ENCODE measurements around the gene HSF5. TPM values are rescaled to one million over a fixed set of nuclear protein-coding genes. Genes with fewer than 3 reads are reported as not detected.
A peak's percentile ranks its signal among the peaks of the same experiment; 100 is the strongest.

HSF5 gene
- total and polyA plus RNA-seq, 4 donors, result 0.09 to 0.17 TPM; not detected in 2

GRCh38 chr17:58517378-58517927, 29.2 kb upstream of the HSF5 start:
- peak overlapping the region; percentile 62 to 98 for H3K9ac ChIP-seq (ENCODE audit: low read depth in 1 of 2, low read length in 2 of 2)
- no peaks in the 10 kb centered on the region for H3K27me3 ChIP-seq (ENCODE audit: control insufficient read depth in 4 of 4, insufficient read depth in 4 of 4, low read length in 3 of 4)
- DNase-seq (ENCODE audit: low spot score), result no peak
- H3K36me3 ChIP-seq (ENCODE audit: control insufficient read depth in 4 of 4, insufficient read depth in 3 of 4, low read depth in 1 of 4, low read length in 3 of 4), result peaks cover 0 to 2% (median 2%) of the 10 kb centered on the region in 4 donors
- H3K4me1 ChIP-seq (ENCODE audit: control insufficient read depth in 4 of 4, insufficient read depth in 4 of 4, low read length in 3 of 4), result peaks cover 3 to 57% (median 42%) of the 10 kb centered on the region in 4 donors
- peak overlapping the region; percentile 85 to 96 for H3K27ac ChIP-seq (ENCODE audit: low read depth in 1 of 2, low read length in 2 of 2)
- peak overlapping the region; percentile 51 to 87 (median 68) for H3K4me3 ChIP-seq (ENCODE audit: low read depth in 1 of 3, low read length in 3 of 3)
- WGBS, result under 1% methylated on average over 27 of the region's 27 CpGs
- TF ChIP-seq YY1 (IDR thresholded peaks at IDR 0.05) (no peak), JUND (IDR thresholded peaks at IDR 0.05) (peak in 1 of 2 donors; percentile 87), RAD21 (IDR thresholded peaks at IDR 0.05) (no peak), CTCF (IDR thresholded peaks at IDR 0.05; ENCODE audit: low read depth, low read length, missing input control) (no peak), HNF4G (IDR thresholded peaks at IDR 0.05) (no peak), ATF3 (IDR thresholded peaks at IDR 0.05) (no peak), RXRA (IDR thresholded peaks at IDR 0.05) (no peak), TAF1 (conservative IDR thresholded peaks at IDR 0.05) (no peak)
- no peaks in the 10 kb centered on the region for H3K9me3 ChIP-seq (ENCODE audit: control insufficient read depth in 4 of 4, low read length in 3 of 4)

- 11% methylated on average over 2 of the region's 2 CpGs for WGBS
Measured at GRCh38 chr17:58516644-58517377, 28.6 kb upstream of the HSF5 start.

More at GRCh38 chr17:58516644-58517377, 28.6 kb upstream of the HSF5 start:
- peak overlapping the region; percentile 54 to 87 (median 68) for H3K4me3 ChIP-seq (ENCODE audit: low read depth in 1 of 3, low read length in 3 of 3)
- H3K9ac ChIP-seq (ENCODE audit: low read depth in 1 of 2, low read length in 2 of 2), result peak overlapping the region; percentile 62 to 98
- peaks cover 0 to 7% (median 4%) of the 10 kb centered on the region in 4 donors for H3K36me3 ChIP-seq (ENCODE audit: control insufficient read depth in 4 of 4, insufficient read depth in 3 of 4, low read depth in 1 of 4, low read length in 3 of 4)
- H3K27me3 ChIP-seq (ENCODE audit: control insufficient read depth in 4 of 4, insufficient read depth in 4 of 4, low read length in 3 of 4), result no peaks in the 10 kb centered on the region
- peaks cover 3 to 58% (median 43%) of the 10 kb centered on the region in 4 donors for H3K4me1 ChIP-seq (ENCODE audit: control insufficient read depth in 4 of 4, insufficient read depth in 4 of 4, low read length in 3 of 4)
- TF ChIP-seq MAX (IDR thresholded peaks at IDR 0.05) (peak; percentile 49), RXRA (IDR thresholded peaks at IDR 0.05) (peak; percentile 74 to 78), ZBTB33 (IDR thresholded peaks at IDR 0.05) (peak; percentile 30), HNF4G (IDR thresholded peaks at IDR 0.05) (peak; percentile 85), FOXA1 (IDR thresholded peaks at IDR 0.05) (peak; percentile 43), JUND (IDR thresholded peaks at IDR 0.05) (no peak), HNF4A (conservative IDR thresholded peaks at IDR 0.05) (peak; percentile 95 to 96), EGR1 (IDR thresholded peaks at IDR 0.05; ENCODE audit: low read depth in 2 of 2) (no peak), ATF3 (IDR thresholded peaks at IDR 0.05) (no peak), REST (IDR thresholded peaks at IDR 0.05) (no peak), TAF1 (conservative IDR thresholded peaks at IDR 0.05) (no peak), NR2F2 (IDR thresholded peaks at IDR 0.05) (no peak), CTCF (IDR thresholded peaks at IDR 0.05; ENCODE audit: low read depth, low read length, missing input control) (no peak), FOXA2 (IDR thresholded peaks at IDR 0.05) (no peak), YY1 (IDR thresholded peaks at IDR 0.05) (peak; percentile 63), GABPA (IDR thresholded peaks at IDR 0.05 in 1 of 2, conservative IDR thresholded peaks at IDR 0.05 in 1 of 2) (no peak), SP1 (IDR thresholded peaks at IDR 0.05) (peak; percentile 85), RAD21 (IDR thresholded peaks at IDR 0.05) (peak in 1 of 2 donors; percentile 14)
- peak overlapping the region; percentile 85 to 96 for H3K27ac ChIP-seq (ENCODE audit: low read depth in 1 of 2, low read length in 2 of 2)
- no peaks in the 10 kb centered on the region for H3K9me3 ChIP-seq (ENCODE audit: control insufficient read depth in 4 of 4, low read length in 3 of 4)
- peak; percentile 66 for DNase-seq (ENCODE audit: low spot score)

All from liver (tissue), 9 donors.